Measurements from ENCODE around the gene CACNA1H.

DNA sequence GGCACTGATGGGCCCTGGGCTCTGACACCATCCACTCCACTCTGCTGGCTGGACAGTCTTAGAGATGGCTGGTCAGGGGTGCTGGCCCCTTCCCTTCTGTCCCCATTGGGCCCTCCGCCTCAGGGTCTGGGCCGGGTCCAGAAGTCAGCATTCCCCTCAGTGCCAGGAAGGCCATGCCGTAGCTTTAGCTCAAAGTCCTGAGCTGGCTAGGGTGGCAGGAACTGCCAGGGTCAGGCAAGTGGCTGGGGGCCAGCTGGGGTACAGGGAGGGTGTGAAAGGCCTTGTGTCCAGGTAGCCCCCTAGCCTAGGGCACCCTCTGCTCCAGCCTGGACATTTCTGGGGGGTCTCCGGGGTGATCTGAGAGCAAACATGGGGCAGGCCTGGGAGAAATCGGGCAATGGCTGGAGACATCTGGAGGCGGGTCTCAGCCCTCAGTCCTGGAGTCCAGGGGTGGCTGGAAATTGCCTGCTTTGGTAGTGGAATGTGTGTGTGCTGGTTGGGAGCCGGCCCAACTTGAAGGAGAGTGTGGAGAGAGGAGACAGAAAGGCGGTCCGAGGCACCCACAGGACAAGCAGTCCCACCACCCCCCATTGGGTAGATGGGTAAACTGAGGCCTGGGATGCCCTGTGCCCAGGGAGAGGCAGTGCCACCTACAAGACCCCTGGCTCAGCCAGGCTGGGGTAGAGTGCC lies 39.6 kb downstream of the CACNA1H start:
- TF ChIP-seq, protein P1, sequence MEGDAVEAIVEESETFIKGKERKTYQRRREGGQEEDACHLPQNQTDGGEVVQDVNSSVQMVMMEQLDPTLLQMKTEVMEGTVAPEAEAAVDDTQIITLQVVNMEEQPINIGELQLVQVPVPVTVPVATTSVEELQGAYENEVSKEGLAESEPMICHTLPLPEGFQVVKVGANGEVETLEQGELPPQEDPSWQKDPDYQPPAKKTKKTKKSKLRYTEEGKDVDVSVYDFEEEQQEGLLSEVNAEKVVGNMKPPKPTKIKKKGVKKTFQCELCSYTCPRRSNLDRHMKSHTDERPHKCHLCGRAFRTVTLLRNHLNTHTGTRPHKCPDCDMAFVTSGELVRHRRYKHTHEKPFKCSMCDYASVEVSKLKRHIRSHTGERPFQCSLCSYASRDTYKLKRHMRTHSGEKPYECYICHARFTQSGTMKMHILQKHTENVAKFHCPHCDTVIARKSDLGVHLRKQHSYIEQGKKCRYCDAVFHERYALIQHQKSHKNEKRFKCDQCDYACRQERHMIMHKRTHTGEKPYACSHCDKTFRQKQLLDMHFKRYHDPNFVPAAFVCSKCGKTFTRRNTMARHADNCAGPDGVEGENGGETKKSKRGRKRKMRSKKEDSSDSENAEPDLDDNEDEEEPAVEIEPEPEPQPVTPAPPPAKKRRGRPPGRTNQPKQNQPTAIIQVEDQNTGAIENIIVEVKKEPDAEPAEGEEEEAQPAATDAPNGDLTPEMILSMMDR (IDR thresholded peaks at IDR 0.05): no peak
- TF ChIP-seq POLR2A (IDR thresholded peaks at IDR 0.05): no peak

Data from testis (tissue), 2 donors.